T-cell (primary cell): Measurements from ENCODE around the gene SDHC. TPM values are rescaled to one million over a fixed set of nuclear protein-coding genes. Genes with fewer than 3 reads are reported as not detected.
"Not testable (repeated sequence)": the region's sequence is repeated elsewhere in the genome, so short reads cannot be mapped to it uniquely, and the experiment has no call there.

ENCODE experiments used
- ATAC-seq, 4 experiments: fragments of 200-7000 bp in 3 of 4; fragments of 150-1000 bp in 1 of 4; cut with Tn5 transposase; replicated peaks in 1 of 4; 1 replicate in 3 of 4; 2 replicates in 1 of 4; pipeline ENCODE4 v1.10.0; 2021; ENCODE audit warnings: moderate library complexity in 3 of 4, mild to moderate bottlenecking in 2 of 4, moderate number of reproducible peaks in 1 of 4
- CTCF ChIA-PET, 2 donors: fragments of 300-600 bp; sonication (Branson Sonifier 250); formaldehyde crosslinking; loops; one replicate each; lab custom pipeline; 2022; ENCODE audit warnings: antibody characterized with exemption in 2 of 2; lab: Charles Lee
- POLR2A ChIA-PET, 2 donors: fragments of 300-600 bp; sonication (Branson Sonifier 250); formaldehyde crosslinking; loops; one replicate each; lab custom pipeline; 2022; ENCODE audit warnings: antibody characterized with exemption in 2 of 2; lab: Charles Lee
- DNase-seq, 35 experiments: peaks; one replicate each; pipeline versions ENCODE4 v3.0.0 to v3.0.0-alpha.2; 2013 to 2023
- H3K27ac ChIP-seq: one replicate; pipeline ENCODE4 v1.5.1; 2013; ENCODE audit warnings: low read length
- H3K27me3 ChIP-seq, 2 experiments: replicated peaks in 1 of 2; 1 replicate in 1 of 2; 2 replicates in 1 of 2; pipeline versions ENCODE4 v1.6.1 to v1.7.0; 2013; ENCODE audit warnings: low read length in 1 of 2, mixed read lengths in 1 of 2; ENCODE audit not compliant: control insufficient read depth in 2 of 2, insufficient read depth in 2 of 2; ENCODE audit errors: extremely low read depth in 1 of 2
- H3K36me3 ChIP-seq, 2 donors: 1 replicate in 1 of 2; 2 replicates in 1 of 2; pipeline versions ENCODE4 v1.6.1 to v1.7.0; 2013; ENCODE audit warnings: low read length in 1 of 2; ENCODE audit not compliant: control insufficient read depth in 2 of 2, insufficient read depth in 1 of 2; ENCODE audit errors: extremely low read depth in 1 of 2
- H3K4me1 ChIP-seq, 2 experiments: 1 replicate in 1 of 2; 2 replicates in 1 of 2; pipeline versions ENCODE4 v1.6.1 to v1.7.0; 2013; ENCODE audit warnings: low read length in 2 of 2, mixed read lengths in 1 of 2; ENCODE audit not compliant: insufficient read depth in 2 of 2, control insufficient read depth in 1 of 2; ENCODE audit errors: extremely low read depth in 1 of 2
- H3K4me3 ChIP-seq, 2 donors: 1 replicate in 1 of 2; 2 replicates in 1 of 2; pipeline versions ENCODE4 v1.5.1 to v1.7.0; 2013; ENCODE audit warnings: mild to moderate bottlenecking in 2 of 2, low read length in 1 of 2, moderate library complexity in 1 of 2; ENCODE audit not compliant: control insufficient read depth in 1 of 2; ENCODE audit errors: extremely low read depth in 1 of 2
- H3K9me3 ChIP-seq: 2 replicates; pipeline ENCODE4 v1.7.0; 2013
- H3K27ac Mint-ChIP-seq, 2 donors: one replicate each; pipeline ENCODE4 v1.8.0; 2020 to 2021; ENCODE audit warnings: mild to moderate bottlenecking in 2 of 2, mixed read lengths in 2 of 2
- H3K27me3 Mint-ChIP-seq, 2 donors: one replicate each; pipeline ENCODE4 v1.8.0; 2021 to 2022; ENCODE audit warnings: mixed read lengths in 2 of 2
- H3K36me3 Mint-ChIP-seq: one replicate; pipeline ENCODE4 v1.8.0; 2021; ENCODE audit warnings: mixed read lengths
- H3K4me1 Mint-ChIP-seq, 3 donors: one replicate each; pipeline ENCODE4 v1.8.0; 2020 to 2022; ENCODE audit warnings: mixed read lengths in 3 of 3, mild to moderate bottlenecking in 1 of 3
- H3K4me3 Mint-ChIP-seq, 3 donors: one replicate each; pipeline ENCODE4 v1.8.0; 2020 to 2022; ENCODE audit warnings: mild to moderate bottlenecking in 3 of 3, mixed read lengths in 3 of 3, moderate library complexity in 3 of 3
- H3K9me3 Mint-ChIP-seq, 3 donors: one replicate each; pipeline ENCODE4 v1.8.0; 2020 to 2022; ENCODE audit warnings: mixed read lengths in 3 of 3
- WGBS: methylation state at CpG from one replicate; pipeline ENCODE4 v1.1.5; 2013; ENCODE audit warnings: missing lambda C conversion rate; ENCODE audit not compliant: insufficient coverage; 5-methylcytosine and 5-hydroxymethylcytosine counted together
- total RNA-seq, 35 experiments: library from RNA in 6 of 35; stranded (reverse) in 6 of 35; fragments of 120-200 nt in 1 of 35; gene quantifications; one replicate each; pipeline versions ENCODE4 v1.2.1 to v1.2.4 and lab custom pipeline; 2013 to 2026

The SDHC gene
- total RNA-seq, 5 donors from 2014 or later (not counting 1 experiment from before 2014, with no cell fraction given) = 86.4 to 106 (median 103) TPM

- no peak overlapping the region for H3K27ac ChIP-seq
- POLR2A ChIA-PET = no interaction called here
- H3K4me3 Mint-ChIP-seq = peak overlapping the region in 2 of 3 donors; percentile 66 to 72
Observed at GRCh38 chr1:161379071-161379470, 64.9 kb downstream of the SDHC start.

GRCh38 chr1:161381707-161382106 lies 67.5 kb downstream of the SDHC start:
- Histone ChIP-seq H3K36me3 (no peaks in the 10 kb centered on the region), H3K9me3 (no peaks in the 10 kb centered on the region), H3K27ac (no peak overlapping the region), H3K4me1 (peaks cover 0 to 5% of the 10 kb centered on the region in 2 experiments), H3K4me3 (no peak overlapping the region), H3K27me3 (peaks cover 0 to 5% of the 10 kb centered on the region in 2 experiments)
- POLR2A ChIA-PET = no interaction called here
- Mint-ChIP-seq H3K9me3 (no peaks in the 10 kb centered on the region), H3K27me3 (no peaks in the 10 kb centered on the region), H3K4me1 (peaks cover 7 to 17% (median 12%) of the 10 kb centered on the region in 3 donors), H3K27ac (no peak overlapping the region), H3K4me3 (no peak overlapping the region), H3K36me3 (no peaks in the 10 kb centered on the region)
- ATAC-seq (no peak), DNase-seq (no peak)
- 80% methylated on average over 2 of the region's 6 CpGs for WGBS
- CTCF ChIA-PET = interaction anchor here (0.6 to 2.2 kb wide), 23 partner anchors 9 to 390 kb away, joined by 3 to 36 read pairs (median 5); partner anchors contain the start of genes TOMM40L (in 2 of the 2), CFAP126 (in 1 of the 2) and PPOX (in 1 of the 2)

More at GRCh38 chr1:161379071-161379470, 64.9 kb downstream of the SDHC start:
- H3K9me3 Mint-ChIP-seq = no peaks in the 10 kb centered on the region
- Histone ChIP-seq H3K36me3 (no peaks in the 10 kb centered on the region), H3K4me3 (no peak overlapping the region), H3K4me1 (no peaks in the 10 kb centered on the region), H3K9me3 (no peaks in the 10 kb centered on the region), H3K27me3 (peaks cover 0 to 5% of the 10 kb centered on the region in 2 experiments)
- ATAC-seq (peak in 1 of 4 experiments; percentile 26), DNase-seq (no peak)
- H3K27ac Mint-ChIP-seq = no peak overlapping the region
- CTCF ChIA-PET = interaction anchor here in 1 of 2 donors (0.6 kb wide), 1 partner anchor 61 kb away, joined by 5 read pairs; no protein-coding TSS in a partner anchor
- 85% methylated on average over 10 of the region's 18 CpGs for WGBS
- no peaks in the 10 kb centered on the region for H3K36me3 Mint-ChIP-seq
- H3K4me1 Mint-ChIP-seq = peaks cover 0 to 10% (median 4%) of the 10 kb centered on the region in 3 donors
- H3K27me3 Mint-ChIP-seq = no peaks in the 10 kb centered on the region

- peaks cover 0 to 5% of the 10 kb centered on the region in 2 experiments for H3K27me3 ChIP-seq
- H3K4me1 ChIP-seq = peaks cover 0 to 5% of the 10 kb centered on the region in 2 experiments
- no peak overlapping the region for H3K4me3 Mint-ChIP-seq
- CTCF ChIA-PET = interaction anchor here (0.5 to 2.2 kb wide), 27 partner anchors 9 to 1442 kb away, joined by 3 to 36 read pairs (median 5); partner anchors contain the start of genes TOMM40L (in 2 of the 2), CFAP126 (in 1 of the 2), F11R (in 1 of the 2) and KLHDC9 (in 1 of the 2)
- H3K9me3 Mint-ChIP-seq = no peaks in the 10 kb centered on the region
- no peak overlapping the region for H3K27ac ChIP-seq
- DNase-seq (peak in 1 of 35 experiments; percentile 70), ATAC-seq (peak; percentile 79 to 84 (median 82))
- 50% methylated on average over 2 of the region's 4 CpGs for WGBS
- peaks cover 14 to 24% (median 19%) of the 10 kb centered on the region in 3 donors for H3K4me1 Mint-ChIP-seq
- H3K27ac Mint-ChIP-seq = no peak overlapping the region
- no peaks in the 10 kb centered on the region for H3K36me3 ChIP-seq
- POLR2A ChIA-PET = no interaction called here
- no peaks in the 10 kb centered on the region for H3K27me3 Mint-ChIP-seq
- H3K36me3 Mint-ChIP-seq = no peaks in the 10 kb centered on the region
- no peak overlapping the region for H3K4me3 ChIP-seq
- H3K9me3 ChIP-seq = no peaks in the 10 kb centered on the region
Observed at GRCh38 chr1:161382214-161383019, 68.2 kb downstream of the SDHC start.

GRCh38 chr1:161388639-161389038 lies 74.5 kb downstream of the SDHC start:
- Mint-ChIP-seq H3K4me1 (peaks cover 36 to 37% (median 37%) of the 10 kb centered on the region in 3 donors), H3K4me3 (peak overlapping the region; percentile 86 to 91 (median 89)), H3K27me3 (no peaks in the 10 kb centered on the region), H3K9me3 (no peaks in the 10 kb centered on the region), H3K27ac (peak overlapping the region in 1 of 2 donors; percentile 8), H3K36me3 (no peaks in the 10 kb centered on the region)
- no peaks in the 10 kb centered on the region for H3K9me3 ChIP-seq
- POLR2A ChIA-PET = no interaction called here
- no peaks in the 10 kb centered on the region for H3K36me3 ChIP-seq
- no peaks in the 10 kb centered on the region for H3K27me3 ChIP-seq
- no peak overlapping the region for H3K27ac ChIP-seq
- 80% methylated on average over 1 of the region's 3 CpGs for WGBS
- no peak for DNase-seq
- peaks cover 12 to 24% of the 10 kb centered on the region in 2 experiments for H3K4me1 ChIP-seq
- CTCF ChIA-PET = interaction anchor here (1.1 to 1.5 kb wide), 3 partner anchors 82 to 197 kb away, joined by 3 to 13 read pairs (median 3); partner anchors contain the start of gene TOMM40L (in 1 of the 2)
- H3K4me3 ChIP-seq = no peak overlapping the region
- ATAC-seq = no peak

GRCh38 chr1:161389158-161389557 lies 75.0 kb downstream of the SDHC start:
- peak overlapping the region; percentile 81 to 82 for H3K4me3 ChIP-seq
- H3K36me3 ChIP-seq, ATAC-seq, H3K36me3 Mint-ChIP-seq, DNase-seq, H3K9me3 Mint-ChIP-seq, H3K27me3 Mint-ChIP-seq, H3K9me3 ChIP-seq, H3K27me3 ChIP-seq: not testable (repeated sequence)
- Mint-ChIP-seq H3K4me3 (peak overlapping the region; percentile 86 to 91 (median 89)), H3K27ac (peak overlapping the region; percentile 74 to 93), H3K4me1 (peaks cover 36 to 37% (median 37%) of the 10 kb centered on the region in 3 donors)
- WGBS = 91% methylated on average over 4 of the region's 16 CpGs
- ChIA-PET POLR2A (interaction anchor here in 1 of 2 donors (0.7 to 0.8 kb wide), 2 partner anchors 75 to 186 kb away, joined by 4 to 12 read pairs; partner anchors contain the start of gene SDHC), CTCF (interaction anchor here (1.1 to 1.5 kb wide), 4 partner anchors 75 to 198 kb away, joined by 3 to 13 read pairs (median 4); partner anchors contain the start of genes SDHC (in 1 of the 2) and TOMM40L (in 1 of the 2))
- peaks cover 12 to 24% of the 10 kb centered on the region in 2 experiments for H3K4me1 ChIP-seq
- H3K27ac ChIP-seq = peak overlapping the region; percentile 83
